ENCODE measurements around the gene PRKCB.
"Not testable (repeated sequence)": the region's sequence is repeated elsewhere in the genome, so short reads cannot be mapped to it uniquely, and the experiment has no call there.

The PRKCB gene

DNA sequence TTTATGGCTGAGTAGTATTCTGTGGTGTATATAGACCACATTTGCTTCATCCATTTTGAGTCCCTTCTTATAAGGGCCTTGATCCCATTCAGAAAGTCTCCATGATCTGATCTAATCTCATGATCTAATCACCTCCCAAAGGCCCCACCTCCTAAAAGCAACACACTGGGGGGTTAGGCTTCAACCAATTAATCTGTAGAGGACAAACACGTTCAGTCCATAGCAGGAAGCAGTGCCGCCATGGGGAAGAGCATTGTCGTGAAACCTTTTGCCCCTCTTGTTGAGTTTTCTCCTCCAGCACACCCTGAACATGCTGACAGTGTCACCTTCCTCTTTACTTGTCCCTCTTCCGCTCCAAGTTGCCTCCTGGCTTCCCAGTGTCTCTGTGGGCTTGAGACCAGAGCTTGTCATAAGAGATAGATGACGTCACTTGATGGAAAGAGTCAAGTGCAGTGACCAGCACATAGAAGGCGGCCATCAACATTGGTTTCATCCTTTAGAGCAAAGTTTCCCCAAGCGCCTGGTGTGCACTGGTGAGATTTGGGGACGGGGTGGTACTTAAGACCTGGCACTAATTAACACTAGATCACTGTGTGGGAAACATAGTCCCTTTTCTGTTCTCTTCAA, 74.1 kb downstream of the PRKCB start:
- Mint-ChIP-seq H3K9me3 (no peaks in the 10 kb centered on the region), H3K4me1 (peaks cover 69 to 93% of the 10 kb centered on the region in 2 donors), H3K27ac (peak overlapping the region; percentile 81), H3K36me3 (peaks cover 15 to 42% of the 10 kb centered on the region in 2 donors), H3K27me3 (no peaks in the 10 kb centered on the region), H3K4me3 (no peak overlapping the region)
- ATAC-seq (replicated peaks) (no peak), DNase-seq (no peak)

DNA sequence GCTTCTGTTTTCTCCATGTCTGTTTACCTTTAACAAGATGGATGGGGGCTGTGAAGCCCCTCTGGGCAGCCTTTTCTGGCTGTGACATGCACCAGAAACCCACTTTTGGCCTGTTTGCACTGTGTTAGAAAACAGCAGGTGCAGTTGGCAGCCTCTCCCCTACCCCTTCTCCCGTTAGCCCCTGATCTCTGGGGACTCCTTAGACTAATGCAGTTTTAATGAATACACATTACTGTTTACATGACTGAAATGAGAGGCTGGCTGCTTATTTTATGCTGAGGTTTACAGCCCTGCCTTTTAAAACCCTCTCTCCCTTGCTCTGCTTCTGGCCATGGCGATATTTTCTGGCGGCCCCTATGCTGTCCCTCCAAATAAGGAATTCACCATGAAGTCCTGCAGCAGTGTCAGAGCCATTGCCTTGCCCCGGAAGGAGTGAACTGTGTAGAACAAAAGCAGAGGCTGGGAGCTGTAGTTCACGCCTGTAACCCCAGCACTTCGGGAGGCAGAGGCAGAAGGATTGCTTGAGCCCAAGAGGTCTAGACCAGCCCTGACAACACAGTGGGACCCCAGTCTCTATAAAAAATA, 79.3 kb downstream of the PRKCB start:
- Mint-ChIP-seq H3K4me1 (peaks cover 48 to 74% of the 10 kb centered on the region in 2 donors), H3K4me3 (peak overlapping the region; percentile 26 to 65), H3K36me3 (peaks cover 17 to 46% of the 10 kb centered on the region in 2 donors), H3K27ac (no peak overlapping the region), H3K9me3 (peaks cover 0 to 2% of the 10 kb centered on the region in 2 donors), H3K27me3 (no peaks in the 10 kb centered on the region)
- DNase-seq (no peak), ATAC-seq (replicated peaks) (peak; percentile 31 to 41)

DNA sequence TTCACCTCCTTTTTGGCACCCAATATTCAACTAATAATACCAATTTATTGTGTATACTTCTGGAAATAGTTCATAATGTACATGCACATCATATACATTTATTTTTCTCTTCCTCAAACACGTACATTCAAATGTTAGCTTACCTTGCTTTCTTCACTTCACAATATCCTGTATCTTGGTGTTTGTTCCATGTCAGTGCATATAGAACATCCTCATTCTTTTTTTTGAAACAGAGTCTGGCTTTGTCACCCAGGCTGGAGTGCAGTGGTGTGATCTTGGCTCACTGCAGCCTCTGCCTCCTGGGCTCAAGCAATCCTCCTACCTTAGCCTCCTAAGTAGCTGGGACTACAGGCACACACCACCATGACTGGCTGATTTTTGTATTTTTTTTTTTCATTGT, 80.8 kb downstream of the PRKCB start:
- H3K27ac Mint-ChIP-seq = peak overlapping the region; percentile 33
- H3K9me3 Mint-ChIP-seq, H3K27me3 Mint-ChIP-seq, H3K4me3 Mint-ChIP-seq, DNase-seq: not testable (repeated sequence)
- H3K36me3 Mint-ChIP-seq = peaks cover 29 to 49% of the 10 kb centered on the region in 2 donors
- peak in 1 of 2 donors; percentile 27 for ATAC-seq (replicated peaks)
- peaks cover 48 to 75% of the 10 kb centered on the region in 2 donors for H3K4me1 Mint-ChIP-seq

- H3K27ac Mint-ChIP-seq = peak overlapping the region; percentile 85
- H3K4me3 Mint-ChIP-seq = peak overlapping the region in 1 of 2 donors; percentile 20
- ATAC-seq (replicated peaks) (peak in 1 of 2 donors; percentile 52), DNase-seq (no peak)
- H3K9me3 Mint-ChIP-seq = peaks cover 6% of the 10 kb centered on the region in 2 donors
- H3K36me3 Mint-ChIP-seq = peaks cover 28 to 47% of the 10 kb centered on the region in 2 donors
- H3K4me1 Mint-ChIP-seq = peaks cover 48 to 78% of the 10 kb centered on the region in 2 donors
- H3K27me3 Mint-ChIP-seq = no peaks in the 10 kb centered on the region
Observed at GRCh38 chr16:23917621-23918020, 81.8 kb downstream of the PRKCB start.

DNA sequence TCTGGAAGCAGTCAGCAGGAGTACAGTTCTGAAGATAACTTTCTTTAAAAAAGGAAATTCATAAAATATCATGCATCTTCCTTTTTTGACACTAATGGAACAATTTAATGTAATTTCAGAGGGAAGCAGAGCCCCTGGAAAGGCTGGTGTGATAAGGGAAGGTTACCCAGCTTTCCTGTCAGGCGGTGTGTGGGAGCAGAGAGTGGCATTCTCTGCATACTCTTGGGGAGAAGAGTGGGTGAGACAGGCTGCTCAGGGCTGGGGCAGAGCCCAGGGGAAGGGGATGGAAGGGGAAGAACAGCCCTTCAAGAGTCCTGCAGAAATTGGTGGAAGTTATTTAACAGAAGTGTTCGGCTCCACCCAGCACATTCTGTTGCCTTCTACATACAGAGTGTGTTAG, 84.7 kb downstream of the PRKCB start:
- H3K27me3 Mint-ChIP-seq = no peaks in the 10 kb centered on the region
- no peak overlapping the region for H3K4me3 Mint-ChIP-seq
- H3K36me3 Mint-ChIP-seq = peaks cover 38 to 63% of the 10 kb centered on the region in 2 donors
- no peak for ATAC-seq (replicated peaks)
- no peak for DNase-seq
- peaks cover 10 to 19% of the 10 kb centered on the region in 2 donors for H3K9me3 Mint-ChIP-seq
- H3K4me1 Mint-ChIP-seq = peaks cover 39 to 76% of the 10 kb centered on the region in 2 donors
- peak overlapping the region; percentile 15 for H3K27ac Mint-ChIP-seq

- Mint-ChIP-seq H3K4me1 (peaks cover 39 to 76% of the 10 kb centered on the region in 2 donors), H3K36me3 (peaks cover 40 to 66% of the 10 kb centered on the region in 2 donors), H3K4me3 (no peak overlapping the region), H3K27ac (peak overlapping the region; percentile 15), H3K9me3 (peaks cover 10 to 19% of the 10 kb centered on the region in 2 donors), H3K27me3 (no peaks in the 10 kb centered on the region)
- ATAC-seq (replicated peaks) (no peak), DNase-seq (no peak)
Observed at GRCh38 chr16:23920899-23921298, 85.1 kb downstream of the PRKCB start.

DNA sequence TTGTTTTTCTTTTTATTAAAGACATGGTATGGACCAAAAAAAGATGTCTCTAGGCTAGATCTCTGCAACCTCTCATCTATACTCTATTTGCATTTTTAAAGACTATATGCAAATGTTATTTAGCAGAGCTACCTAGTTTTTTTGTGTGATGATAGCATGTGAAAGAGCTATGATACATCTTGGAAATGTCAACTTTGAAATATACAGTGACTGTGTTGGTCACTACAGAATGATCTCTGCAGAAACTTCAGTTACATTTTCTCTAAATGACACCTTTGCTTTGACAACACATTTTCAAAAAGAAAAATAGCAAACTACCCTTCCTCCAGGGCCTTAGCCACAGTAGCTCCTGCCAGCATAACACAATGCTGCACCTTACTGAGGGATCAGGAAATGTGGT, 86.6 kb downstream of the PRKCB start:
- peaks cover 37 to 71% of the 10 kb centered on the region in 2 donors for H3K4me1 Mint-ChIP-seq
- H3K4me3 Mint-ChIP-seq = no peak overlapping the region
- H3K27me3 Mint-ChIP-seq = no peaks in the 10 kb centered on the region
- H3K27ac Mint-ChIP-seq = no peak overlapping the region
- peaks cover 10 to 19% of the 10 kb centered on the region in 2 donors for H3K9me3 Mint-ChIP-seq
- ATAC-seq (replicated peaks) (peak; percentile 25 to 28), DNase-seq (no peak)
- peaks cover 40 to 61% of the 10 kb centered on the region in 2 donors for H3K36me3 Mint-ChIP-seq

GRCh38 chr16:23924128-23924527, 88.3 kb downstream of the PRKCB start:
- Mint-ChIP-seq H3K27me3 (no peaks in the 10 kb centered on the region), H3K36me3 (peaks cover 35 to 66% of the 10 kb centered on the region in 2 donors), H3K4me3 (peak overlapping the region; percentile 5 to 24), H3K4me1 (peaks cover 41 to 78% of the 10 kb centered on the region in 2 donors), H3K9me3 (peaks cover 10 to 19% of the 10 kb centered on the region in 2 donors), H3K27ac (peak overlapping the region; percentile 94)
- ATAC-seq (replicated peaks) = peak; percentile 94 to 97
- peak; percentile 44 for DNase-seq

GRCh38 chr16:23927796-23928195, 92.0 kb downstream of the PRKCB start:
- peak overlapping the region; percentile 81 for H3K27ac Mint-ChIP-seq
- DNase-seq (no peak), ATAC-seq (replicated peaks) (no peak)
- H3K4me1 Mint-ChIP-seq = peaks cover 55 to 82% of the 10 kb centered on the region in 2 donors
- peaks cover 4 to 13% of the 10 kb centered on the region in 2 donors for H3K9me3 Mint-ChIP-seq
- H3K36me3 Mint-ChIP-seq = peaks cover 21 to 46% of the 10 kb centered on the region in 2 donors
- H3K27me3 Mint-ChIP-seq = no peaks in the 10 kb centered on the region
- no peak overlapping the region for H3K4me3 Mint-ChIP-seq

GRCh38 chr16:23929237-23929636, 93.5 kb downstream of the PRKCB start:
- ATAC-seq (replicated peaks) = no peak
- H3K27me3 Mint-ChIP-seq = no peaks in the 10 kb centered on the region
- H3K36me3 Mint-ChIP-seq = peaks cover 27 to 48% of the 10 kb centered on the region in 2 donors
- H3K4me1 Mint-ChIP-seq = peaks cover 54 to 83% of the 10 kb centered on the region in 2 donors
- no peak for DNase-seq
- H3K9me3 Mint-ChIP-seq = peaks cover 8 to 16% of the 10 kb centered on the region in 2 donors
- no peak overlapping the region for H3K4me3 Mint-ChIP-seq
- no peak overlapping the region for H3K27ac Mint-ChIP-seq

GRCh38 chr16:23929856-23930255, 94.1 kb downstream of the PRKCB start:
- Mint-ChIP-seq H3K27me3 (no peaks in the 10 kb centered on the region), H3K27ac (peak overlapping the region; percentile 82), H3K9me3 (peaks cover 8 to 15% of the 10 kb centered on the region in 2 donors), H3K4me1 (peaks cover 57 to 84% of the 10 kb centered on the region in 2 donors), H3K36me3 (peaks cover 30 to 48% of the 10 kb centered on the region in 2 donors), H3K4me3 (no peak overlapping the region)
- no peak for ATAC-seq (replicated peaks)
- DNase-seq = no peak

DNA sequence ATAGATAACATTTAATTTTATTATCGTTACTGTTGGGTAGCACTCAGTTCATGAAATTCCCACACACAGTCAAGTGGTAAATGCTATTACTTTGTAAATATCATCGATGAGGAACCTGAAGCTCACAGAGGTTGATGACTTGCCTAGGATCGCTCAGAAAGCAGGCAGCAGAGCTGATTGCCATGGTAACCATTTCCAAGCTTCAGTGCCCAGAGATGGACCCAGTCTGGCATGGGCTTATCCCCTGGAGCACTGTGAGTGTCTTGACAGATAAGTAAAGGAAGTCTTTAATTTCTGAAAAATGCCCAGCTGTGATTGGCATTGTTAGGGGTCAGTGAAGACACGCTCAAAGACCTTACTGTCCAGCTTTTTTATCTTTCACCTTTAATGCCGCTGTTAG, 95.0 kb downstream of the PRKCB start:
- ATAC-seq (replicated peaks) (no peak), DNase-seq (no peak)
- Mint-ChIP-seq H3K36me3 (peaks cover 23 to 44% of the 10 kb centered on the region in 2 donors), H3K4me1 (peaks cover 62 to 87% of the 10 kb centered on the region in 2 donors), H3K27ac (no peak overlapping the region), H3K9me3 (peaks cover 8 to 10% of the 10 kb centered on the region in 2 donors), H3K4me3 (no peak overlapping the region), H3K27me3 (no peaks in the 10 kb centered on the region)

DNA sequence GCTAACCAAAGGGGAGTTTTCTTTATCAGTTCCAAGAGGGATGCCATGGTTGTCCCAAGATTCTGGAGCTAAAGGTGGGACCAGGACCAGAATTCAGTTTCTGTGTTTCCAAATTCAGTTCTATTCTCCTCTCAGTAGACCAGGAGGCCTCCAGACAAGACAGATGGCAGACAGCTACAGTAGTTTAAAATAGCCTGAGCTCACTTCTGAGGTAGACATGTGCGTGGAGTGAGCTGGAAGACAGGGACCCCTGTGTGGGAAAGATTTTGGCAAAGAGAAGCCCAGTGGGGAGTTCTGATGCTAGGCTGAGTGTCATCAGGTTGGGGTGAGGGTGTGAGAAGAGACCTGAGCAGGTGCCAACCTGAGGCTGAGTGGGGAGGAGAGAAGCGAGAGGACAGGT, 95.4 kb downstream of the PRKCB start:
- H3K36me3 Mint-ChIP-seq = peaks cover 25 to 46% of the 10 kb centered on the region in 2 donors
- peaks cover 64 to 91% of the 10 kb centered on the region in 2 donors for H3K4me1 Mint-ChIP-seq
- H3K27ac Mint-ChIP-seq = no peak overlapping the region

GRCh38 chr16:23933650-23934049, 97.9 kb downstream of the PRKCB start:
- ATAC-seq (replicated peaks); H3K27me3 Mint-ChIP-seq; H3K4me3 Mint-ChIP-seq; DNase-seq; H3K27ac Mint-ChIP-seq: not testable (repeated sequence)
- H3K9me3 Mint-ChIP-seq = peaks cover 8 to 10% of the 10 kb centered on the region in 2 donors
- peaks cover 58 to 93% of the 10 kb centered on the region in 2 donors for H3K4me1 Mint-ChIP-seq
- peaks cover 25 to 36% of the 10 kb centered on the region in 2 donors for H3K36me3 Mint-ChIP-seq

More for the DNA sequence above, 95.4 kb downstream of the PRKCB start:
- peaks cover 8 to 10% of the 10 kb centered on the region in 2 donors for H3K9me3 Mint-ChIP-seq
- no peaks in the 10 kb centered on the region for H3K27me3 Mint-ChIP-seq
- DNase-seq (no peak), ATAC-seq (replicated peaks) (no peak)
- H3K4me3 Mint-ChIP-seq = no peak overlapping the region

All from stimulated activated naive B cell treated with anti-CD40 and anti-IgM and Interleukin-4, amounts not matched to agents 10 μg/mL and 1 μg/mL and 100 μg/mL, for 72 hours (primary cell).